Measurements from ENCODE around the gene EFHC2. TPM values are rescaled to one million over a fixed set of nuclear protein-coding genes. Genes with fewer than 3 reads are reported as not detected.

EFHC2 gene
- total and polyA plus RNA-seq, 10 of the 15 experiments (the other 5 are each of a cell fraction or from before 2014, with no cell fraction given) = 0.56 TPM; not detected in 9

DNA sequence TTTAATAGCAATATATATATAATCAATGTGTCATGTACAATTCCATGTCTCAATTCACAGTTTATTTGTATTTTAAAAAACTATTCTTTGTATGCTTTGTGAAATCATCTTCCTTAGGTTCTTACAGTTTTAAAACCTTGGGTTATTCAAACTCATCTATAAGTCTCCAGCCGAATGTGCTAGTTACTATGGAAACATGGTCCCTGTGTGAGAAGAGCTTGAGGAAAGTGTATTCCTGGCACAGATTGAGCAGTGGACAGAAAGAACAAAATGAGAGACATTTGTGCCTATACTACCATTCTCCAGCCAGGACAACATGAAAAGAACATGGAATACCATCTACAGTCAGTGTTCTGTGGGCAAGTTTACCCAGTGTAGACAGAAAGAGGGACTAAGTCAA, 103.4 kb downstream of the EFHC2 start:
- H3K79me2 ChIP-seq (ENCODE audit: control insufficient read depth, insufficient read depth, low read length) = no peaks in the 10 kb centered on the region
- no peaks in the 10 kb centered on the region for H3K9me3 ChIP-seq (replicated peaks; ENCODE audit: control insufficient read depth, insufficient read depth, low read length)
- ATAC-seq (no peak), DNase-seq (ENCODE audit: low read depth, low spot score) (no peak), FAIRE-seq (no peak)
- H2AFZ ChIP-seq (ENCODE audit: control insufficient read depth, low read depth, low read length) = no peak overlapping the region
- H3K4me3 ChIP-seq = no peak overlapping the region
- H3K27ac ChIP-seq (ENCODE audit: control insufficient read depth, insufficient read depth) = no peak overlapping the region
- ChIA-PET CTCF (interaction anchor here (1.2 kb wide), 1 partner anchor 281 kb away, joined by 5 read pairs; no protein-coding TSS in a partner anchor), RAD21 (ENCODE audit: unreplicated experiment) (no interaction called here), SMC1A (ENCODE audit: uncharacterized antibody, unreplicated experiment) (interaction anchor here (0.8 to 1.1 kb wide), 2 partner anchors 11 to 143 kb away, joined by 3 read pairs; no protein-coding TSS in a partner anchor), POLR2A (no interaction called here)
- H4K20me1 ChIP-seq (ENCODE audit: control insufficient read depth, insufficient read depth) = no peaks in the 10 kb centered on the region
- no TSS peak for BruUV-seq (replicated peaks)
- no peaks in the 10 kb centered on the region for H3K36me3 ChIP-seq (ENCODE audit: control insufficient read depth in 2 of 2, insufficient read depth in 2 of 2, low read length in 1 of 2)
- TF ChIP-seq TAF1 (IDR thresholded peaks at IDR 0.05; ENCODE audit: borderline replicate concordance, low read depth, low read length) (no peak), MTA3 (IDR thresholded peaks at IDR 0.05; ENCODE audit: borderline replicate concordance, low read length) (no peak), KDM1A (IDR thresholded peaks at IDR 0.05; ENCODE audit: borderline replicate concordance) (no peak), TBL1XR1 (IDR thresholded peaks at IDR 0.05; ENCODE audit: low read depth, low read length) (no peak), CHD4 (IDR thresholded peaks at IDR 0.05) (no peak), ZNF384 (IDR thresholded peaks at IDR 0.05; ENCODE audit: borderline replicate concordance, low read depth, low read length) (no peak), GATAD2B (conservative IDR thresholded peaks at IDR 0.05; ENCODE audit: low read depth) (no peak)
- intact Hi-C loops (cut with micrococcal nuclease; ENCODE audit: unreplicated experiment) = loop anchor here (5.0 kb wide), 1 partner anchor 403 kb away; no protein-coding TSS in a partner anchor
- no peaks in the 10 kb centered on the region for H3K4me1 ChIP-seq (ENCODE audit: control insufficient read depth, insufficient read depth, low read length)
- H3K9ac ChIP-seq (ENCODE audit: control insufficient read depth, insufficient read depth, low read length) = no peak overlapping the region
- in situ Hi-C loops (cut with MboI) = no loop called here
- WGBS (ENCODE audit: insufficient coverage, insufficient replicate concordance, low lambda C conversion rate, missing lambda C conversion rate) = 73% methylated on average over 1 of the region's 1 CpG
- H3K4me2 ChIP-seq (ENCODE audit: control insufficient read depth, insufficient read depth) = no peak overlapping the region
- H3K27me3 ChIP-seq (replicated peaks in 1 of 2; ENCODE audit: control insufficient read depth in 2 of 2, insufficient read depth in 2 of 2, low read length in 1 of 2) = no peaks in the 10 kb centered on the region

DNA sequence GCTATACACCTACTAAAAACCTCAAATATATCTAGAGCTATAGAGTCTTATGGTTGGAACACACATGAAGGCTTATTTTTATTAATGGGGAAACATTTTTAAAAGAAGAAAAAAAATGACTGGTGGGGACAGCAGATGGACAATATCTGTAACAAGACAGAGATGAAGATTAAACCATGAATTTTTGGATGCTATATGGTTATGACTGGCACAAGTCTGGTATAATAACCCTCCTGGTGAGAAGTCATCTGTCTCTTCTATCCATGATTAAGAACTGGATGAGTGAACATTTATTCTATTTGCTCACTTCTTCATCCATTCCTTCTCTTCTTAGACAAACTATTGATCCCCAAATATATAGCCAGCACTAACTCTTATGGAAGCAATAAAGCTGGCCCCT, 104.4 kb downstream of the EFHC2 start:
- no peak for TF ChIP-seq CBX5 (IDR thresholded peaks at IDR 0.05; ENCODE audit: low read depth)
- POLR2A ChIA-PET = no interaction called here
- intact Hi-C loops (cut with micrococcal nuclease; ENCODE audit: unreplicated experiment) = no loop called here
- H3K9ac ChIP-seq (ENCODE audit: control insufficient read depth, insufficient read depth, low read length) = no peak overlapping the region
- no peaks in the 10 kb centered on the region for H3K27me3 ChIP-seq (replicated peaks in 1 of 2; ENCODE audit: control insufficient read depth in 2 of 2, insufficient read depth in 2 of 2, low read length in 1 of 2)
- CTCF ChIA-PET = interaction anchor here (1.2 kb wide), 1 partner anchor 280 kb away, joined by 5 read pairs; no protein-coding TSS in a partner anchor
- no peaks in the 10 kb centered on the region for H3K4me1 ChIP-seq (ENCODE audit: control insufficient read depth, insufficient read depth, low read length)
- H4K20me1 ChIP-seq (ENCODE audit: control insufficient read depth, insufficient read depth) = no peaks in the 10 kb centered on the region
- H3K36me3 ChIP-seq (ENCODE audit: control insufficient read depth in 2 of 2, insufficient read depth in 2 of 2, low read length in 1 of 2) = no peaks in the 10 kb centered on the region
- no peaks in the 10 kb centered on the region for H3K79me2 ChIP-seq (ENCODE audit: control insufficient read depth, insufficient read depth, low read length)
- DNase-seq (ENCODE audit: low read depth, low spot score) (no peak), FAIRE-seq (no peak), ATAC-seq (no peak)
- in situ Hi-C loops (cut with MboI) = no loop called here
- no peaks in the 10 kb centered on the region for H3K9me3 ChIP-seq (replicated peaks; ENCODE audit: control insufficient read depth, insufficient read depth, low read length)
- RAD21 ChIA-PET (ENCODE audit: unreplicated experiment) = no interaction called here
- BruUV-seq (replicated peaks) = no TSS peak
- no peak overlapping the region for H3K4me2 ChIP-seq (ENCODE audit: control insufficient read depth, insufficient read depth)
- no peak overlapping the region for H2AFZ ChIP-seq (ENCODE audit: control insufficient read depth, low read depth, low read length)
- SMC1A ChIA-PET (ENCODE audit: uncharacterized antibody, unreplicated experiment) = interaction anchor here (0.8 kb wide), 1 partner anchor 144 kb away, joined by 3 read pairs; no protein-coding TSS in a partner anchor
- no peak overlapping the region for H3K4me3 ChIP-seq
- H3K27ac ChIP-seq (ENCODE audit: control insufficient read depth, insufficient read depth) = no peak overlapping the region

Data from GM12878 (cell line).